ENCODE results near the gene TPRX2.
"Not testable (repeated sequence)": the region's sequence is repeated elsewhere in the genome, so short reads cannot be mapped to it uniquely, and the experiment has no call there.

DNA sequence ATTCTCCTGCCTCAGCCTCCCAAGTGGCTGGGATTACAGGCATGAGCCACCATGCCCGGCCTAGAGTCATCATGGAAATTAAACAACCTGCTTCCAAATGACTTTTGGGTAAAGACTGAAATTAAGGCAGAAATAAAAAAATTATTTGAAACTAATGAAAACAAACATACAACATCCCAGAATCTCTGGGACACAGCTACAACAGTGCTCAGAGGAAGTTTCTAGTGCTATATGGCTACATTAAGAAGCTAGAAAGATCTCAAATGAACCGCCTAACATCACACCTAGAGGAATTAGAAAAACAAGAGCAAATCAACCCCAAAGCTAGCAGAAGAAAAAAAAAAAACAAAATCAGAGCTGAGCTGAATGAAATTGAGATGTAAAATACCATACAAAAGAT, 51.2 kb downstream of the TPRX2 start:
- TF ChIP-seq, protein P1, sequence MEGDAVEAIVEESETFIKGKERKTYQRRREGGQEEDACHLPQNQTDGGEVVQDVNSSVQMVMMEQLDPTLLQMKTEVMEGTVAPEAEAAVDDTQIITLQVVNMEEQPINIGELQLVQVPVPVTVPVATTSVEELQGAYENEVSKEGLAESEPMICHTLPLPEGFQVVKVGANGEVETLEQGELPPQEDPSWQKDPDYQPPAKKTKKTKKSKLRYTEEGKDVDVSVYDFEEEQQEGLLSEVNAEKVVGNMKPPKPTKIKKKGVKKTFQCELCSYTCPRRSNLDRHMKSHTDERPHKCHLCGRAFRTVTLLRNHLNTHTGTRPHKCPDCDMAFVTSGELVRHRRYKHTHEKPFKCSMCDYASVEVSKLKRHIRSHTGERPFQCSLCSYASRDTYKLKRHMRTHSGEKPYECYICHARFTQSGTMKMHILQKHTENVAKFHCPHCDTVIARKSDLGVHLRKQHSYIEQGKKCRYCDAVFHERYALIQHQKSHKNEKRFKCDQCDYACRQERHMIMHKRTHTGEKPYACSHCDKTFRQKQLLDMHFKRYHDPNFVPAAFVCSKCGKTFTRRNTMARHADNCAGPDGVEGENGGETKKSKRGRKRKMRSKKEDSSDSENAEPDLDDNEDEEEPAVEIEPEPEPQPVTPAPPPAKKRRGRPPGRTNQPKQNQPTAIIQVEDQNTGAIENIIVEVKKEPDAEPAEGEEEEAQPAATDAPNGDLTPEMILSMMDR (IDR thresholded peaks at IDR 0.05), result not testable (repeated sequence)
- not testable (repeated sequence) for TF ChIP-seq POLR2A (IDR thresholded peaks at IDR 0.05)
